Activated CD8-positive, alpha-beta T cell treated with anti-CD3 and anti-CD28 coated beads for 36 hours (primary cell): ENCODE measurements around the gene SNX27. TPM values are rescaled to one million over a fixed set of nuclear protein-coding genes. Genes with fewer than 3 reads are reported as not detected.

Experiments
- ATAC-seq: fragments of 200-7000 bp; cut with Tn5 transposase; one replicate; pipeline ENCODE4 v1.10.0; 2021; ENCODE audit warnings: mild to moderate bottlenecking, moderate library complexity
- CTCF ChIA-PET: fragments of 350-600 bp; sonication (Branson Sonifier 250); formaldehyde crosslinking; loops from one replicate; lab custom pipeline; 2021; ENCODE audit warnings: antibody characterized with exemption; lab: Charles Lee
- POLR2A ChIA-PET: fragments of 350-600 bp; sonication (Branson Sonifier 250); formaldehyde crosslinking; loops from one replicate; lab custom pipeline; 2021; ENCODE audit warnings: antibody characterized with exemption; lab: Charles Lee
- DNase-seq: peaks from one replicate; pipeline ENCODE4 v3.0.0-alpha.2; 2020
- H3K27ac Mint-ChIP-seq: one replicate; pipeline ENCODE4 v1.8.0; 2021; ENCODE audit warnings: mild to moderate bottlenecking, mixed read lengths
- H3K27me3 Mint-ChIP-seq: one replicate; pipeline ENCODE4 v1.8.0; 2021; ENCODE audit warnings: mixed read lengths
- H3K36me3 Mint-ChIP-seq: one replicate; pipeline ENCODE4 v1.8.0; 2021; ENCODE audit warnings: low read depth, mixed read lengths
- H3K4me1 Mint-ChIP-seq: one replicate; pipeline ENCODE4 v1.8.0; 2021; ENCODE audit warnings: low read depth, mixed read lengths
- H3K4me3 Mint-ChIP-seq: one replicate; pipeline ENCODE4 v1.8.0; 2021; ENCODE audit warnings: mild to moderate bottlenecking, moderate library complexity, mixed read lengths
- H3K9me3 Mint-ChIP-seq: one replicate; pipeline ENCODE4 v1.8.0; 2021; ENCODE audit warnings: mixed read lengths
- CTCF ChIP-seq: fragments of 200-600 bp; IDR thresholded peaks from one replicate; pipeline ENCODE4 v1.8.0; 2022; ENCODE audit warnings: antibody characterized with exemption, mild to moderate bottlenecking
- intact Hi-C: fragments of 100-400 bp; cut with micrococcal nuclease; formaldehyde crosslinking; loops from one replicate; pipeline ENCODE4 v1.10.0; 2022
- total RNA-seq, 2 experiments: library from RNA; stranded (reverse); gene quantifications; one replicate each; pipeline ENCODE4 v1.2.3, GENCODE V29; 2021

The SNX27 gene
- total RNA-seq, 2 experiments from 2014 or later = 27.2 to 29.5 TPM

- H3K27me3 Mint-ChIP-seq = peaks cover 62% of the 10 kb centered on the region
- H3K9me3 Mint-ChIP-seq = no peaks in the 10 kb centered on the region
- TF ChIP-seq CTCF = no peak
- H3K4me1 Mint-ChIP-seq = peaks cover 20% of the 10 kb centered on the region
- CTCF ChIA-PET = interaction anchor here (1.8 kb wide), 1 partner anchor 13 kb away, joined by 6 read pairs; no protein-coding TSS in a partner anchor
- POLR2A ChIA-PET = no interaction called here
- ATAC-seq = no peak
- no peak for DNase-seq
- peak overlapping the region; percentile 57 for H3K4me3 Mint-ChIP-seq
- H3K27ac Mint-ChIP-seq = no peak overlapping the region
- H3K36me3 Mint-ChIP-seq = no peaks in the 10 kb centered on the region
- intact Hi-C loops = loop anchor here (10.0 kb wide), 1 partner anchor 57 kb away; no protein-coding TSS in a partner anchor
Observed at GRCh38 chr1:151721788-151722510, 110.1 kb downstream of the SNX27 start.

DNA sequence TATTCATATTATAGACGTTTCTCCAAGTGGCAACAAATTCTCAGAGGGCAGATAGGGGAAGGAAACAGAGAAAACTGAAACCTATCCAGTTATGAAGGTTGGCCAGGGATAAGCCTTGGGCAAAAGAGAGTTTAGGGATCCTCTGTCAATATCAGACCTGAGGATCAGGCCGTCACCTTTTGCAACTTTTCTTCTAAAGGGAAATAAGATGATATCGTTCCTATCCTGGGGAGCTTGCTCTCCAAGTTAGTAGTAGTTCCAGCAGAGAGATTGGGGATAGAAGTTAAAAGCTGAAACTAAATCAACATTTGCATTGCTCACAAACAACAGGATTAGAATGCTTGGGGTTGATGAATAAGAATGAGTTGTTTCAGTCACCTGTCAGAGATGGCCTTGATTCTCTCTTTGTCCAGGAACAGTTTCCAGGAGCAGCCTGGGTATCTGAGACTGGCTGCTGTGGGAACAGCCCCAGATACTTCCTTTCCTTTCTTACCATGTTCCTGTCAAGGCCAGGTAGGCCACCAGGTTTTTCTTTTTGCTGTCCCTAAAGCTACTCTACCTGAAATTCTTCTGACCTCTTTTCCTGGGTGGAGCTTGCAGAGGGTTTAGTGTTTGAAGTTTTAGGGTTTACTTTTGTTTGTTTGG, 112.0 kb downstream of the SNX27 start:
- intact Hi-C loops = loop anchor here (10.0 kb wide), 1 partner anchor 59 kb away; no protein-coding TSS in a partner anchor
- ChIA-PET CTCF (interaction anchor here (1.8 kb wide), 1 partner anchor 11 kb away, joined by 6 read pairs; no protein-coding TSS in a partner anchor), POLR2A (no interaction called here)
- H3K4me1 Mint-ChIP-seq = peaks cover 17% of the 10 kb centered on the region
- no peak for DNase-seq
- no peak overlapping the region for H3K4me3 Mint-ChIP-seq
- no peak for TF ChIP-seq CTCF
- H3K27ac Mint-ChIP-seq = no peak overlapping the region
- no peaks in the 10 kb centered on the region for H3K9me3 Mint-ChIP-seq
- peaks cover 49% of the 10 kb centered on the region for H3K27me3 Mint-ChIP-seq
- no peaks in the 10 kb centered on the region for H3K36me3 Mint-ChIP-seq
- ATAC-seq = no peak

DNA sequence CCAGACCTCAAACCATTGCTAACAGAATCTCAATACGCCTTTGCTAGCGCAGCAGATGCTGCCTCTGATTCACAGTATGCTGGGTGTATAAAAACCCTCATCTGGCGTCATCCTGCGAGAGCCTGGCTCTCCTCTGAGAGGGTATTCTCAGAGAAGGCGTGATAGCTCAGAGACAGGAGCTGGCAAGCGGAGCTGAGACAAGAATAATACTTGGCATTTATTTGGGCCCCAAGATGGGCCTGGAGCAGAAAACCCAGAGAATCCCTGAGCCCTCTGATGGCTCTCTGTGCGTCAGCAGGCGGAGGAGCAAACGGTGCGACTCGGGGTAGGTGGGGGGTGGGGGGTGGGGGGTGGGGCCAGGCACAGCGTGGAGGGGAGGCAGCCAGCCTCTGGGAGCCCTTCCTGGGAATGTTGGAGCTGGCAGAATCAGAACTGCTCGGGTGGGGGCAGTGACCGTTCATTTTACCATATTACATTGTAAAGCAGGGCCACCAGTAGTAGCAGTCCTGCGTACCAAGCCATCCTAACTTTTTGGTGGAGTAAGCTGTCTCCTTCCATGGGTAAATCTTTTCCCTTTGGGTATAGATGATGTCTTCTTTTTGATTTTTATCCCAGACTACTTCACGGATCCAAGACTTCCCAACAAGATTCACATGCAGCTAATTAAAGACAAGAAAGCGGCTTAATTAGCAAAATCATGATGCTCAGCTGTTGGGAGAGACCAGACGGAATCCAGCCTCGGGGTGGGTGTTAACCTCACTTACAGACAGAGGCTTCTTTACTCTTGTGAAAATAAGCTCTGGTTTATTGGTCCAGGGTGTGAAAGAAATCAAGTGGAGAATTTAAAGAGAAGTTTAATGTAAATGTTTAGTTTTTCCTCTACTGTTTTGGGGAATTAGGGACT, 116.6 kb downstream of the SNX27 start:
- H3K27me3 Mint-ChIP-seq = peaks cover 35% of the 10 kb centered on the region
- TF ChIP-seq CTCF = no peak
- no peaks in the 10 kb centered on the region for H3K36me3 Mint-ChIP-seq
- no peak for ATAC-seq
- H3K9me3 Mint-ChIP-seq = no peaks in the 10 kb centered on the region
- no peaks in the 10 kb centered on the region for H3K4me1 Mint-ChIP-seq
- intact Hi-C loops = loop anchor here (10.0 kb wide), 1 partner anchor 64 kb away; no protein-coding TSS in a partner anchor
- DNase-seq = no peak
- CTCF ChIA-PET = interaction anchor here (0.6 to 1.4 kb wide), 2 partner anchors 33 to 108 kb away, joined by 3 to 6 read pairs; no protein-coding TSS in a partner anchor
- H3K4me3 Mint-ChIP-seq = no peak overlapping the region
- H3K27ac Mint-ChIP-seq = no peak overlapping the region
- POLR2A ChIA-PET = no interaction called here

DNA sequence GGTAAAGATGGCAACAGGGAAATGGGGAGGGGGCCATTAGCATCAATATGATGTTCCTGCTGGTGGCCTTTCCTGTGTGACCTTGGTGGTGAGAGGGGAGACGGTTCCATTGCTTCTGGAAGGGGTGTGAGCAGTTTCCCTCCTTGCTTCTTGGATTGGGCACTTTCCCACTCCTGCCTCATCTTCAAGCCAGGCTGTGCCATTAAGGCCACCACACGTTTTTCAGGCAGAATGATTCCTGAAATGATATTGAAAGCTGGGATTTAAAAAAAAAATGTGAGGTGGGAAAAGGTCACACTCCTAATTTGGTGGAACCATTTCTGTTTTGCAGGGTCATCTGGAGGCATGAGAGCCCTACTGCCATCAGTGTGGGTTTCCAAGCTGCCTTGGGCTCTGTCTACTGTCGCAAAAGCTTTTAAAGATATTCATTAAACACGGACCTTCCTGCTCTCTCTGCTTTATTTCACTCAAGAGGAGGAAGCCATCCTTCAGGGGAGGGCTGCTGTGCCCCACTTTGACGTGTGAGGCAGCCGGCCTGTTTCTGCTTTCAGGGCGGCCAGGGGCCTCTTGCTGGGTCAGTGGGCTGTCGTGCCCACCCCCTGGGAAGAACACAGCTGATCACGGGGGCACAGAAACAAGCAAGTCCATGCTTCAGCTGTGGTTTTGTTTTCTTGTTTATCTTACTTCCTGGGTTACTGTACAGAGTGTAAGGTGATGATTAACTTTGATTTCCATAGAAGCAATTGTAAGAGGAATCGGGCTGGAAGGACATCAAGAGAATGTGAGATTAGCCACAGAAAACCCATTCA, 117.5 kb downstream of the SNX27 start:
- ATAC-seq (no peak), DNase-seq (no peak)
- no peak overlapping the region for H3K27ac Mint-ChIP-seq
- no peaks in the 10 kb centered on the region for H3K9me3 Mint-ChIP-seq
- no peaks in the 10 kb centered on the region for H3K36me3 Mint-ChIP-seq
- POLR2A ChIA-PET = interaction anchor here (0.9 kb wide), 1 partner anchor 31 kb away, joined by 3 read pairs; no protein-coding TSS in a partner anchor
- H3K27me3 Mint-ChIP-seq = peaks cover 29% of the 10 kb centered on the region
- H3K4me1 Mint-ChIP-seq = no peaks in the 10 kb centered on the region
- CTCF ChIA-PET = interaction anchor here (0.5 kb wide), 1 partner anchor 141 kb away, joined by 3 read pairs; no protein-coding TSS in a partner anchor
- H3K4me3 Mint-ChIP-seq = no peak overlapping the region
- intact Hi-C loops = loop anchor here (10.0 kb wide), 1 partner anchor 65 kb away; no protein-coding TSS in a partner anchor
- no peak for TF ChIP-seq CTCF
